22Rv1 (cell line): ENCODE data around the gene SPSB1.

ENCODE experiments used
- H3K27ac ChIP-seq: fragments of 450-650 bp; 2 replicates; pipeline ENCODE4 v1.5.1; 2017
- ZFX ChIP-seq: fragments of 450-650 bp; IDR thresholded peaks from 2 replicates; pipeline ENCODE4 v1.6.1; 2017; ENCODE audit warnings: antibody characterized with exemption, borderline replicate concordance
- TF ChIP-seq, protein P1 (sequence below): fragments of 450-650 bp; IDR thresholded peaks from 2 replicates; pipeline ENCODE4 v1.5.1; 2017; ENCODE audit warnings: mild to moderate bottlenecking

Gene SPSB1

DNA sequence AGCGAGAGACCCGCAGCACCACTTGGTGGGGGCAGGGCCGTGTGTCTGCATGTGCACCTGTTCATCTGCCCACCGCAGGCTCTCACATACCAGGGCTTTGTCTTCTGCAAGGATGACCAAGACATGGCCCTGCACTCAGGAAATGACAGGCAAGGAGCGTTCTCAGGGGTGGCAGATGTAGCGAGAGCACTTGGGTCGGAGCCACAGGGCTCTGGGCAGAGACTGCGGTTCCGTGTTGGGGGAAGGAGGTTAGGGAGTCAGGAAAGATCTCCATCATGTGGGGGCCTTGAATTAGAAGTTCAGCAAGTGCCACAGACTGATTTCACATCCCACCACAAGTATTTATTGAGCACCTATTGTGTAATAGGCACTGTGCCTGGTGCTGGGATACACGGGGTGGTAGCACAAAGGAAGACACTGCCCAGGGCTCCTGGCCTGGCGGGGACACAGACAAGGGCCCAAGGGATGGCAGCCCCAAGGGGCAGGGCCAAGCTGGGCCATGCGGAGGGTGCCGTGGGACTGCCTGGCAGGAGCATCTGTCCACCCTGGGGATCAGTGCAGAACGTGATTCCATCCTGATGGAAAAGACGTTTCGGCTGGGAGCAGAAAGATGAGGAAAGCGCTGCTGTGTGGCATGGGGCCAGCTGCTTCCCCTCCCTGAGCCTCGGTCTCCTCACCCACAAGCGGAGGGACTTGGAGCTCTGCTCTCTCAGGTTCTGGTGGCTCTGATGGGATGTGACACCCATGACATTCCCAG is 11.4 kb upstream of the SPSB1 start:
- no peak for TF ChIP-seq ZFX
- TF ChIP-seq, protein P1, sequence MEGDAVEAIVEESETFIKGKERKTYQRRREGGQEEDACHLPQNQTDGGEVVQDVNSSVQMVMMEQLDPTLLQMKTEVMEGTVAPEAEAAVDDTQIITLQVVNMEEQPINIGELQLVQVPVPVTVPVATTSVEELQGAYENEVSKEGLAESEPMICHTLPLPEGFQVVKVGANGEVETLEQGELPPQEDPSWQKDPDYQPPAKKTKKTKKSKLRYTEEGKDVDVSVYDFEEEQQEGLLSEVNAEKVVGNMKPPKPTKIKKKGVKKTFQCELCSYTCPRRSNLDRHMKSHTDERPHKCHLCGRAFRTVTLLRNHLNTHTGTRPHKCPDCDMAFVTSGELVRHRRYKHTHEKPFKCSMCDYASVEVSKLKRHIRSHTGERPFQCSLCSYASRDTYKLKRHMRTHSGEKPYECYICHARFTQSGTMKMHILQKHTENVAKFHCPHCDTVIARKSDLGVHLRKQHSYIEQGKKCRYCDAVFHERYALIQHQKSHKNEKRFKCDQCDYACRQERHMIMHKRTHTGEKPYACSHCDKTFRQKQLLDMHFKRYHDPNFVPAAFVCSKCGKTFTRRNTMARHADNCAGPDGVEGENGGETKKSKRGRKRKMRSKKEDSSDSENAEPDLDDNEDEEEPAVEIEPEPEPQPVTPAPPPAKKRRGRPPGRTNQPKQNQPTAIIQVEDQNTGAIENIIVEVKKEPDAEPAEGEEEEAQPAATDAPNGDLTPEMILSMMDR = no peak
- H3K27ac ChIP-seq = no peak overlapping the region

DNA sequence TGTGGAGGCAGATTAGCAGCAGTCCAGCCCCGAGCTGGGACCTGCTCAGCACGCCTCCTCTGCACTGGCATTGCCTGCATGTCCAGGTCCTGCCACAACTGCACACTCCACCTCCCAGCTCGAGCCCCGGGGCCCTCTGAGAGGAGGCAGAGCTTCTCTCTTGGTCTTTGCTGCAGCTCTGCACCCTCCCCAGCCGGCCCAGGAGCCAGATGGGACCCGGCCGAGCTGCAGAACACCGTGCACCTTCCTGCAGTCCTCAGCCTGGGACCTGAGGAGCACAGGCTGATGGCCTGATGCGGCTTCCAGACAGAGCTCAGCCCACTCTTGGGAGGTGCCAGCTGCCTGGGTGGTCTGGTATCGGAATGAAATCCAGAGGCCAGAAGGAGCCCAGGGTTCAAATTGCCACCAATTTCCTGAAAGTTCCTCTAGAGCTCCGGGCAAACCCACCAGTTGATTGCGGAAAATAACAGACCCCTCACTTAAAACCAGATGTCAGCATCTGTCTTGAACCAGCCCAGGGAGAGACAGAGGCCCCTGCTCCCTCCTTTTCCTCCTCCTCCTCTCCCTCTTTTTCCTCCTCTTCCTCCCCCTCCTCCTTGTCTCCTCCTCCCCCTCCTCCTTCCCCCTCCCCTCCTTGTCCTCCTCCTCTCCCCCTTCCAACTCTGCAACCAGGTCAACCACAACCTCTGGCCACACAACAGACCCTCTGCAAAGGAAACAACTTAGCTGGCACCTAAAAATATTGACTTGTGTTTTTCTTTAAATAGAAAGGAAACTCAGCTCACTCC is 10.6 kb upstream of the SPSB1 start:
- TF ChIP-seq, protein P1 = no peak
- no peak for TF ChIP-seq ZFX

GRCh38 chr1:9282696-9282955 is 10.1 kb upstream of the SPSB1 start:
- H3K27ac ChIP-seq = no peak overlapping the region
- TF ChIP-seq, protein P1 = no peak

More for the DNA sequence above, 10.6 kb upstream of the SPSB1 start:
- H3K27ac ChIP-seq = no peak overlapping the region

DNA sequence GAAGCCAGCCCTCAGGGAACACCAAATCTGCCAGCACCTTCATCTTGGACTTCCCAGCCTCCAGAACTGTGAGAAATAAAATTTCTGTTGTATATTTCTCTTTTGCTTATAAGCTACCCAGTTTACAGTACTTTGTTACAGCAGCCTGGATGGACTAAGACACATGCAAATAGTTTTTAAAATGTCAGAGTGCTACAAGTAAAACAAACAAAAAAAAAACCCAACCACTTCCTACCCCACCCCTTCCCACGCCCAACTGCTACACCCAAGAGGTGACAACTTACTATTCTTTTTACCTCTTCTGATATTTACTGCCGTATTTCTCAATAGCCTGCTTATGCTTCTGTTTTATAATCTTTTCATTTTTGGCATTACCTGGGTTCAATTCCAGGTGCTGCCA is 8.6 kb upstream of the SPSB1 start:
- TF ChIP-seq, protein P1 = no peak
- no peak for TF ChIP-seq ZFX
- no peak overlapping the region for H3K27ac ChIP-seq

DNA sequence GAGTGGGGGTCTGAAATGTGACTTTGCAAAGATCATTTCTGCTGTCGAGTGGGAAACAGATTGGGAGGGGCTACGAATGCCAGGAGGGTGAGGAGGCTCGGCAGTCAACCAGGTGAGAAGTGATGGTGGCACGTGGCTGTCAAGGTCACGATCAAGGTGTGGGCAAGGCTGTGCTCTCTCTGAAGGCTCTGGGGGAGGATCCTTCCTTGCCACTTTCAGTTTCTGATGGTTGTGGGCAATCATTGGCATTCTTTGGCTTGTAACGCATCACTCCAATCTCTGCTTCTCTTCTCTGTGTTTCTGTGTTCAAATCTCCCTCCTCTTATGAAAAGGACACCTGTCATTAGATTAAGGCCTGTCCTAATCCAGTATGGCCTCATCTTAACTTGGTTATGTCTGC is 6.1 kb upstream of the SPSB1 start:
- TF ChIP-seq ZFX = no peak
- TF ChIP-seq, protein P1 = no peak
- no peak overlapping the region for H3K27ac ChIP-seq

DNA sequence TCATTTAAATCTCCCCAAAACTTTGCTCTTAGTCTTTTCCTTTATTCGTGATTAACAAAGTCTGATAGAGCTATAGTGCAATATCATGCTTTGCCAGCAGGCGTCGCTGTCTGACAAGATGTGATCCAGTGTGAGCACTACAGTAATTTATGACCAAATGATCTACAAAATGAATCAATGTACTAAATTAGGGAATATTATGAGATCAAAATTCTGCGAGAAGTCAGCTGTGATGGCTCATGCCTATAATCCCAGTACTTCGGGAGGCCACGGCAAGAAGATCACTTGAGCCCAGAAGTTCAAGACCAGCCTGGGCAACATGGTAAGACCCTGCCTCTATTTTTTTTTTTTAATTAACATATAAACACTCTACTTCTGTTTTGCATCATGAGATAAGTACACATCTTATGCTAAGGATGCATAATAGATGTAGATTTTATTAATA is 3.6 kb upstream of the SPSB1 start:
- H3K27ac ChIP-seq = no peak overlapping the region
- TF ChIP-seq, protein P1 = peak; percentile 87
- no peak for TF ChIP-seq ZFX
